Colonic mucosa (tissue), 4 donors: Measurements from ENCODE around the gene WDFY4. TPM values are rescaled to one million over a fixed set of nuclear protein-coding genes. Genes with fewer than 3 reads are reported as not detected.

ENCODE experiments used
- DNase-seq: peaks from one replicate; pipeline ENCODE4 v3.0.0-alpha.2; 2020
- H3K27ac ChIP-seq: fragments of 200-600 bp; one replicate; pipeline ENCODE4 v1.8.0; 2021
- H3K27me3 ChIP-seq: fragments of 200-600 bp; one replicate; pipeline ENCODE4 v1.8.0; 2021
- H3K36me3 ChIP-seq: fragments of 200-600 bp; one replicate; pipeline ENCODE4 v1.8.0; 2021
- H3K4me1 ChIP-seq: fragments of 200-600 bp; one replicate; pipeline ENCODE4 v1.8.0; 2021; ENCODE audit warnings: mild to moderate bottlenecking
- H3K4me3 ChIP-seq: fragments of 200-600 bp; one replicate; pipeline ENCODE4 v1.8.0; 2021
- H3K9ac ChIP-seq, 2 donors: one replicate each; pipeline ENCODE4 v1.7.0; 2013; ENCODE audit warnings: control low read depth in 2 of 2, low read depth in 2 of 2, low read length in 2 of 2
- H3K9me3 ChIP-seq: fragments of 200-600 bp; one replicate; pipeline ENCODE4 v1.8.0; 2021
- CTCF ChIP-seq: fragments of 200-600 bp; IDR thresholded peaks from one replicate; pipeline ENCODE4 v1.8.0; 2022; ENCODE audit warnings: antibody characterized with exemption, mild to moderate bottlenecking
- intact Hi-C: fragments of 100-400 bp; cut with DNase I; formaldehyde crosslinking; loops from one replicate; pipeline ENCODE4 v1.14.1; 2022
- total RNA-seq, 2 donors: library from RNA; stranded (reverse); fragmentation: NEBNext Ultra II Directional in 1 of 2; extraction: Animal tissue kit (Norgen Biotek cat#: 25700) in 1 of 2; gene quantifications; one replicate each; pipeline ENCODE4 v1.2.1, GENCODE V29; 2021
- donor health status: healthy.
- donor health status: DM: no; HTN: no; CAD: no.
- donor health status: DM: no; HTN: no; CAD: no.

The WDFY4 gene
- total RNA-seq, 2 donors from 2014 or later, result 1.5 to 1.6 TPM

DNA sequence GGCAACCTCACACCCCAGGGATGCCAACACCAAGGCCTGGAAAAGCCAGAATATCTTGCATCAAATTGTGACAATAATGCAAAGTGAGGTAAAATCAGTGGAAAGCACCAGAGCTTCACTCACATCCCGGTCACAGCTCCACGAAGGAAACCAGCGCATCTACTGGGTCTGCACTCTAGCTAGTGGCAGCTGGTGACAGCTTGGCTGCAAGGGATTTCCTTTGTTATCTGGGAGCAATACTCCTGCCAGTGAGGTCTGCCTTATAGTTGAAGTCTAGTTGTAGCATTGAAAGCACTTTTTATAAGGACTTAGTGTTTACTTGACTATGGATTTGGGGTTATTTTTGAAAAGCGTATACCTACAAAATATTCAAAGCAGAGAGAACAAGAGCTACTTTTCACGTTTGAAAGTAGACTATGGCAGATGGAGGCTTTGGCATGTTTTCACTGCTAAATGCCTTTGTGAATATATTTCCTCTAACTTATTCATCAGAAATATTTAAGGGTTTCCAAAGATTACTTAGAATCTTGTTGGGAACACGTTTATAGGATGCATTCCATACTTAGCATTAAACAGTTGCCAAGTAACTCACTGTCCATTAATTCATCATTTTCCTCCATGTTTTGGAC lies 26.1 kb downstream of the WDFY4 start:
- H3K27ac ChIP-seq, result no peak overlapping the region
- H3K27me3 ChIP-seq, result no peaks in the 10 kb centered on the region
- no peaks in the 10 kb centered on the region for H3K36me3 ChIP-seq
- H3K9ac ChIP-seq, result no peak overlapping the region
- DNase-seq, result no peak
- H3K9me3 ChIP-seq, result no peaks in the 10 kb centered on the region
- intact Hi-C loops, result no loop called here
- H3K4me1 ChIP-seq, result no peaks in the 10 kb centered on the region
- H3K4me3 ChIP-seq, result no peak overlapping the region
- TF ChIP-seq CTCF, result no peak

DNA sequence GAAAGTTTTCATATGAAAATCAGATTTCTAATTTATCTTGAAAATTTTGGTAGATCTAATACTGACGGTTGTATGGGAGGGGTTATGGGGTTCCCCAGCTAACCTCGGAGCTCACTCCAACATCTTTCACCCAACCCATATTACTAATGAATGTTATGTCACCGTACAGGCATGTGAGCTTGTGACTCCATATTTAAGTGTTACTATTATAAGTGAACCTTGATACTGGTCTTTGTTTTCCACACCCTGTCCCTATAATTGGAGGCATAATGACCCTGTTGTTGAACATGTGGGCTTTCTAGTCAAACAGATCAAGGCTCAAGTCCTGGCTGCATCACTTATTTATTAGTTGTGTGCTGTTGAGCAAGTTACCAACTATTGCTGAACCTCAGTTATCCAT lies 27.2 kb downstream of the WDFY4 start:
- H3K4me1 ChIP-seq, result no peaks in the 10 kb centered on the region
- no peak overlapping the region for H3K9ac ChIP-seq
- no peak overlapping the region for H3K27ac ChIP-seq
- no peak for DNase-seq
- H3K27me3 ChIP-seq, result no peaks in the 10 kb centered on the region
- intact Hi-C loops, result no loop called here
- no peak for TF ChIP-seq CTCF
- H3K4me3 ChIP-seq, result no peak overlapping the region
- no peaks in the 10 kb centered on the region for H3K36me3 ChIP-seq
- H3K9me3 ChIP-seq, result no peaks in the 10 kb centered on the region

- Histone ChIP-seq H3K9me3 (no peaks in the 10 kb centered on the region), H3K9ac (no peak overlapping the region), H3K36me3 (no peaks in the 10 kb centered on the region), H3K4me3 (no peak overlapping the region), H3K27ac (no peak overlapping the region), H3K4me1 (no peaks in the 10 kb centered on the region), H3K27me3 (no peaks in the 10 kb centered on the region)
- intact Hi-C loops, result no loop called here
- no peak for DNase-seq
- TF ChIP-seq CTCF, result no peak
These were observed 29.4 kb downstream of the WDFY4 start for GRCh38 chr10:48714088-48714487.

GRCh38 chr10:48716416-48716815 lies 31.7 kb downstream of the WDFY4 start:
- Histone ChIP-seq H3K9ac (no peak overlapping the region), H3K27me3 (no peaks in the 10 kb centered on the region), H3K36me3 (no peaks in the 10 kb centered on the region), H3K27ac (no peak overlapping the region), H3K9me3 (no peaks in the 10 kb centered on the region), H3K4me1 (no peaks in the 10 kb centered on the region), H3K4me3 (no peak overlapping the region)
- no peak for DNase-seq
- intact Hi-C loops, result no loop called here
- no peak for TF ChIP-seq CTCF

DNA sequence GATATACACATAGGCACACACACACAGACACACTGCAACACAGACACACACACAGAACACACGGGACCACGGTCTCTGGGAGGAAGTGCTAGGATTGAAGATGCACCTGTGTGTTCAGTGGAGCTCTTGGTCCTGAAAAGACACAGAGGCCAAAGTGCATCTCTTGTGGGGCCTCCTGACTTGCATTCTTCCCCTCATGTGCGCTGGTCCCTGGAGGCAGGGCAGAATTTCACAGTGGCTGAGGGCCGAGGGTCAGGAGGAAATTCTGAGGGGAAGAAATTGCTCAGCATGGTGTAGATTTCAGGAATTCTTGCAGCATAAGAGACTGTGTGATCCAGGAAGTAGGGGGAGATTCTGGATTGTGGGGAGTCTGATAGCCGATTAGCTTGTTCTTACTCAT lies 35.9 kb downstream of the WDFY4 start:
- H3K9me3 ChIP-seq, result no peaks in the 10 kb centered on the region
- no peak for TF ChIP-seq CTCF

More for the DNA sequence above, 35.9 kb downstream of the WDFY4 start:
- no peak for DNase-seq
- Histone ChIP-seq H3K36me3 (no peaks in the 10 kb centered on the region), H3K4me1 (no peaks in the 10 kb centered on the region), H3K27me3 (no peaks in the 10 kb centered on the region), H3K9ac (no peak overlapping the region), H3K4me3 (no peak overlapping the region), H3K27ac (no peak overlapping the region)
- intact Hi-C loops, result no loop called here
